K562 treated with DMSO at 1 percent for 12 hours (cell line): ENCODE results near the gene ZNF256. TPM values are rescaled to one million over a fixed set of nuclear protein-coding genes. Genes with fewer than 3 reads are reported as not detected.

Experiments
- total RNA-seq: library from RNA; unstranded; fragments of 300-600 nt; gene quantifications from 2 replicates; pipeline ENCODE4 v1.2.3, GENCODE V29; 2022; ENCODE audit not compliant: insufficient read depth

The ZNF256 gene
- total RNA-seq = 0.33 TPM in 1 of 2 replicates, not detected in the other

DNA sequence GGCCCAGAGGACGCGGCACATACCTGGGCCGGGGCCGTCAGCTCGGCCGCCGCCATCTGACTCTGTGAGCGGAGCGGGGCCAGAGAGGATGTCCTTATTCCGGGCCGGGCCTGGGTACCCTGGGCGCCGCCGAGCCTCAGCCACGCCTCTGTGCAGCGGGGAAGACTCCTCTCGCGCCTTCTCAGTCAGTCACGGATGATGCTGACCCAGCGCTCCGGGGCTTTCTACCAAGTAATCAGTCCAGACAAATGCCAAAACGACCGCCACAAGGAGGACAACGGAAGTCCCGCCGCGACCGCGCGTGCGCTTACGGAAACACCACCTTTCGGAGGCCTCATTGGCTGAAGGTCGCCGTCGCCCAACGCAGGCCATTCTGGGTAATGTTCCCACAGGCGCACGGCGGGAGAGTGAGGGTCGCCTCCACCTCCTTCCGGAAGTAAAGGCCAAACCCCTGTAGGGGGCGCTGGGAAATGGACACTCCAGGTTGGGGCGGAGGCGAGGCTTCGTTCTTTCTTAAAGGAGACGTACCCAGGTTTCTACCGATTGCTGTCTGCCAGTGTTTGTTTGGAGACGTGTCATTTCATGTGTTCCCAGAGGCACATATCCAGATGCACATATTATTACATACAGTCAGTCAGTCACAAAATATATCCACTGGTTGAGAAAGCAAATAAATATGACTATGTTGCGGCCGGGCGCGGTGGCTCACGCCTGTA lies at the start of gene ZNF256:
Gene ZNF256 (minus strand): TSS at position 288 of the 716 bp plus-strand sequence. CDS start 232 bp downstream, at position 56.

DNA sequence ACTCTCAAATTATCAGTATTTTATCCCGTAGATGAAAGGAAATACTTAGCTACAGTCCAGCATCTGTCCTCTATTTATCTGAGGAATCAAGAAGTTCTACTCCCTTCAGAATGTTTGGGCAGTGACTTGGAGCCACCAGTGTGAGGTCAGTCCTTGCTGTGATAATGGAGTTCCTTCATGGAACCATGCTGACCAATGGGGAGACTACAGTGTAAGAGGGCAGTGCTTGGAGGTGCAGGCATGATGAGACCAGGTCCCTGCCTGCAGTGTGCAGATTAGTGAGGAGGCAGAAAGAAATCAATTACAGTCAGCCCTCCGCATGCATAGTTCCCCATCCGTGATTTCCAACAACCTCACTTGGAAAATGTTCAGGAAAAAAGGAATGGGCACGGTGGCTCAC lies 26.9 kb upstream of the ZNF256 start, which contains the start of gene C19orf18:
Gene C19orf18 (minus strand): TSS at position 101 of the 400 bp plus-strand sequence. CDS start 102 bp downstream, outside the sequence.

DNA sequence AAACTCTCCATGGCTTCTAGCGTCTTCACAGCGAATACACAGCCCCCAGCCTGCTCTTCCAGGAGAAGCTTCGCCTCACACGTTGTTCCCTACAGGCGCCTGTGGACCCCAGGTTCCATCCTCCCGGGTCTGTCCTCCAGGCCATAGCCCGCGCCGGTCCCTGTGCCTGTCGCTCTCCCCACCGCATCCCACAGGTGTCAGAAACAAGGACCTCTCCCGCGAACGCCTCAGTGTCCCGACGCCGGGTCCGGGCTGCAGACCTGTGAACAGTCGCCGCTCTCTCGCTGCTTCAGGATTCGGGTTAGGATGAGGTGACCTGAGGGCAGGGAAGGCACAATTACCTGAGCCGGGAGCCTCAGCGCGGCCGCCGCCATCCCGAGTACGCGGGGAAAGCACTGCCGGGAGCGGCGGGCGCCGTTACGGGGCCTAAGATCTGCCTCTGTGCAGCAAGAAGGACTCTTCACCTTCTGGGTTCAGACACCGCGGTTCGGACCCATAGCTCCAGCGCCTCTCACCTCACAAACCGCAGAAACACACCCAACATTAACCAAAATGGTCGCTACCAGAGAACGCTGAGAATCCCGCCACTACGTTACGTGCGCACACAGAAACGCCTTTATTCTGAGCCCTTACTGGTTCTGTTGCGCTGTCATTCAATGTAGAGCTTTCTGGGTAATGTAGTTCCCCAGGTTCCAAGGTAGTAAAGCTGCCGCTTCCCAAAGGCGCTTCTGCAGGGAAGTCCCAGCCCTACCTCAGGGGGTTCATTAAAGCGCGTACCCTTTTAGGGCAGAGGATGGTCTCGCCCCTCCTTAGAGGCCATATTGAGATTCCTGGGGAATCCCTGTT lies 12.5 kb downstream of the ZNF256 start, which contains the start of gene ZNF418:
Gene ZNF418 (minus strand): TSS at position 583 of the 846 bp plus-strand sequence. CDS start 1,580 bp downstream, outside the sequence.

DNA sequence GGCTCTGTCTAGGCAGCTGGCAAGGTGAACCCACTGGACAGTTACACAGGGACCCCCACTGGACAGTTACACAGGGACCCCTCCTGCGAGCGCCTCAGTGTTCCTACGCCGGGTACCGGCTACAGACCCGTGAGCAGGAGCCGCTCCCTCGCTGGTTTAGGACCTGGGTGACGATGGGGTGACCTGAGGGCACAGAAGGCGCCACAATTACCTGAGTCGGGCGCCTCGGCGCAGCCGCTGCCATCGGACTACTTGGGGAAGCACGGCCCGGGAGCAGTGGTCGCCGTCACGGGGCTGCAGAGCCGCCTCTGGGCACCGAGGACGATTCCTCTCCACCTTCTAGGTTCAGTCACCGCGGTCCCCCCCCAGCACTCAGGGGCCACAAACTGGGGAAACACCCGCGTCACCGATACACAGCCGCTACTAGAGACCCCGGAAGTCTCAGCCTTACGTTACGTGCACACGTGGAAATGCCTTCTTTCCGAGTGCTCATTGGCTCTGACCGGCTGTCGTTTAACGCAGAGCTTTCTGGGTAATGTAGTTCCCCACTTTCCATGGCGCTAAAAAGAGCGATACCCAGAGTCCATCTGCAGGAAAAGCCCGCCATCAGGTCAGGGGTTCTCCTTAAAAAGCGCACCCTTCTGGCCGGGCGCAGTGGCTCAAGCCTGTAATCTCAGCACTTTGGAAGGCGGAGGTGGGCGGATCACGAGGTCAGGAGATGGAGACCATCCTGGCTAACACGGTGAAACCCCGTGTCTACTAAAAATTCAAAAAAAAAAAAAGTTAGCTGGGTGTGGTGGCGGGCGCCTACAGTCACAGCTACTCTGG lies 31.1 kb downstream of the ZNF256 start, which contains the start of gene ZNF417:
Gene ZNF417 (minus strand): TSS at position 425 of the 828 bp plus-strand sequence. CDS start 181 bp downstream, at position 244.

Other genes with a start within 250 kb of the ZNF256 start
- not detected in 2 replicates for gene ZNF154, start 238.5 kb downstream of the ZNF256 start, total RNA-seq
- gene ZNF671, start 220.1 kb downstream of the ZNF256 start, total RNA-seq = 0.44 and 0.84 TPM in 2 replicates
- 1.7 and 9.0 TPM in 2 replicates for gene ZNF776, start 200.9 kb downstream of the ZNF256 start, total RNA-seq
- 1.2 and 5.0 TPM in 2 replicates for gene ZNF586, start 178.0 kb downstream of the ZNF256 start, total RNA-seq
- gene ZNF552, start 132.8 kb downstream of the ZNF256 start, total RNA-seq = 2.8 and 7.9 TPM in 2 replicates
- gene ZNF587B, start 117.4 kb downstream of the ZNF256 start, total RNA-seq = 2.1 and 4.1 TPM in 2 replicates
- 5.5 and 18.0 TPM in 2 replicates for gene ZNF587, start 97.8 kb downstream of the ZNF256 start, total RNA-seq
- gene ZNF814, start 58.7 kb downstream of the ZNF256 start, total RNA-seq = 1.4 and 4.3 TPM in 2 replicates
- 1.1 and 3.4 TPM in 2 replicates for gene ZNF417, start 31.1 kb downstream of the ZNF256 start, total RNA-seq
- 0.49 TPM in 1 of 2 replicates, not detected in the other for gene ZNF418, start 12.3 kb downstream of the ZNF256 start, total RNA-seq
- gene C19orf18, start 26.8 kb upstream of the ZNF256 start, total RNA-seq = not detected in 2 replicates
- 3.5 TPM in 1 of 2 replicates, not detected in the other for gene ZNF606, start 55.1 kb upstream of the ZNF256 start, total RNA-seq
- gene ZSCAN1, start 86.3 kb upstream of the ZNF256 start, total RNA-seq = not detected in 2 replicates
- gene ZNF135, start 111.6 kb upstream of the ZNF256 start, total RNA-seq = not detected in 2 replicates
- 5.5 and 9.2 TPM in 2 replicates for gene ZSCAN18, start 150.5 kb upstream of the ZNF256 start, total RNA-seq
- gene ZNF329, start 203.1 kb upstream of the ZNF256 start, total RNA-seq = 2.2 and 2.6 TPM in 2 replicates
- 19.6 and 41.4 TPM in 2 replicates for gene ZNF274, start 235.4 kb upstream of the ZNF256 start, total RNA-seq